Mammary epithelial cell (primary cell): ENCODE measurements around the gene RAD51B.

Source experiments
- EZH2 ChIP-seq: IDR thresholded peaks from 2 replicates; pipeline ENCODE4 v1.6.1; 2012; ENCODE audit warnings: low read length, inconsistent platforms, borderline replicate concordance
- TF ChIP-seq, protein P1 (sequence below), 2 donors: IDR thresholded peaks in 1 of 2; conservative IDR thresholded peaks in 1 of 2; 2 replicates each; pipeline ENCODE4 v1.5.1; 2011 to 2012; ENCODE audit warnings: inconsistent platforms in 2 of 2, low read length in 2 of 2, mild to moderate bottlenecking in 2 of 2, control low read depth in 1 of 2, low read depth in 1 of 2; ENCODE audit not compliant: insufficient read depth in 1 of 2; ENCODE audit errors: extremely low read depth in 1 of 2

DNA sequence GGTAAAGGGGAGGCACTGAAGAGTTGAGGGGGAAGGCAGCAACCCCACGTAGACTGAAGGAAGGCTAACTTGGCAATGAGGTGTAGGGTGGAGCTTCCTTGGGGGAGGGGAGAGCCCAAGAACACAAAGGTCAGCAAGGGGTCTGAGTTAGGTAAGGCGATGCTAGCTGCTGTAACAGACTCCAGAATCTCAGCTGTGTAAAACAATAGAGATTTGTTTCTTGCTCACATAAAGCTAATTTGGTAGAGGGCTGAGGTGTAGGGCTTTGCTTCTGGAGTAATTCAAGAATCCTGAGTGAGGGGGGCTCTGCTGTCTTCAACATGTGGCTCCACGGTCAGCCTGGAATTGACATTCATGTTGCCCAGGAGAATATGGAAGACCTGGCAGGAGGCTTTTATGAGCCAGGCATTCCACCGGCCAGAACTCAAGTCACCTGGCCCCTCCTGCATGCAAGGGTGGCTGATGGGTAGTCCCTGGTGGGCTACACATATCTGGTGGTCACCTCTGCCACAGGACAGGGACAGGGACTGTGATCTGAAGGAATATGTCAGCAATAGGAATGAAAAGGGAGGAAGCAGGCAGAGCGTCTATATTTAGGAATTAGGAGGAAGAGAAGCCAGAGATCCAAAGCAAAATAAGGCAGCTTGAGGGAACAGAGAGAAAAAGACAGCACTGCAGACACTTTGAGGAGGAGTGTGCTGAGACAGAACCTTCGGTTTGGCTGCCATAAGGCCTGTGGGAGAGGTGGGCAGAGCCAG lies 819.6 kb downstream of the RAD51B start:
- TF ChIP-seq, protein P1, sequence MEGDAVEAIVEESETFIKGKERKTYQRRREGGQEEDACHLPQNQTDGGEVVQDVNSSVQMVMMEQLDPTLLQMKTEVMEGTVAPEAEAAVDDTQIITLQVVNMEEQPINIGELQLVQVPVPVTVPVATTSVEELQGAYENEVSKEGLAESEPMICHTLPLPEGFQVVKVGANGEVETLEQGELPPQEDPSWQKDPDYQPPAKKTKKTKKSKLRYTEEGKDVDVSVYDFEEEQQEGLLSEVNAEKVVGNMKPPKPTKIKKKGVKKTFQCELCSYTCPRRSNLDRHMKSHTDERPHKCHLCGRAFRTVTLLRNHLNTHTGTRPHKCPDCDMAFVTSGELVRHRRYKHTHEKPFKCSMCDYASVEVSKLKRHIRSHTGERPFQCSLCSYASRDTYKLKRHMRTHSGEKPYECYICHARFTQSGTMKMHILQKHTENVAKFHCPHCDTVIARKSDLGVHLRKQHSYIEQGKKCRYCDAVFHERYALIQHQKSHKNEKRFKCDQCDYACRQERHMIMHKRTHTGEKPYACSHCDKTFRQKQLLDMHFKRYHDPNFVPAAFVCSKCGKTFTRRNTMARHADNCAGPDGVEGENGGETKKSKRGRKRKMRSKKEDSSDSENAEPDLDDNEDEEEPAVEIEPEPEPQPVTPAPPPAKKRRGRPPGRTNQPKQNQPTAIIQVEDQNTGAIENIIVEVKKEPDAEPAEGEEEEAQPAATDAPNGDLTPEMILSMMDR (conservative IDR thresholded peaks at IDR 0.05 in 1 of 2, IDR thresholded peaks at IDR 0.05 in 1 of 2; ENCODE audit: extremely low read depth in 1 of 2, insufficient read depth in 1 of 2, low read depth in 1 of 2, low read length in 2 of 2) = no peak
- no peak for TF ChIP-seq EZH2
